Coronary artery (tissue), 2 donors: ENCODE measurements around the gene RPL13A.

Experiments
- DNase-seq: peaks from one replicate; pipeline ENCODE4 v3.0.0-alpha.2; 2017; ENCODE audit warnings: low spot score
- H3K27ac ChIP-seq, 2 donors: fragments of 200-600 bp; sonication (generic); one replicate each; pipeline ENCODE4 v1.5.1; 2016 to 2019
- H3K4me3 ChIP-seq: fragments of 200-600 bp; sonication (generic); 2 replicates; pipeline ENCODE4 v1.5.1; 2016; ENCODE audit warnings: mild to moderate bottlenecking, moderate library complexity
- TF ChIP-seq, protein P1 (sequence below): fragments of 200-600 bp; sonication (generic); IDR thresholded peaks from one replicate; pipeline ENCODE4 v1.5.1; 2019; ENCODE audit warnings: antibody characterized with exemption

The RPL13A gene

DNA sequence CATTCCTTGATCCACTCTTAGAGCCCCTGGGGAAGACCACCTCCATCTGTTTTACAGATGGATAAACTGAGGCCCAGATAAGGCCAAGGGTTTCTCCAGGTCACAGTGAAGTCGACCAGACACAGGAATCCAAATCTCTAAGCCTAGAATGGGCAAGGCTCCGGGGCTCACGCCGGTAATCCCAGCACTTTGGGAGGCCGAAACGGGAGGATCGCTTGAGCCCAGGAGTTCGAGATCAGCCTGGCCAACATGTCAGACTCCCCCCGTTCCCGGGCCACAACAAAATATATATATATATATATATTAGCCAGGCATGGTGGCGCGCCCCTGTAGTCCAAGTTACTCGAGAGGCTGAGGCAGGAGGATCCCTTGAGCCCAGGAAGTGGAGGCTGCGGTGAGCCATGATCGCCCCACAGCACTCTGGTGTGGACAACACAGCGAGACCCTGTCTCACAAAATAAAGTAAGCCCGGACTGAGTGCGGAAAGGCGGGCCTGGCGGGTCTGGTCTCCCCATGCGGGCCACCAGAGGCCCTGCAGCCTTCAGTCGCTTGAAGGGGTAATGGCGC is 615 bp upstream of the RPL13A start:
- peak overlapping the region; percentile 47 to 85 for H3K27ac ChIP-seq
- no peak for DNase-seq
- TF ChIP-seq, protein P1, sequence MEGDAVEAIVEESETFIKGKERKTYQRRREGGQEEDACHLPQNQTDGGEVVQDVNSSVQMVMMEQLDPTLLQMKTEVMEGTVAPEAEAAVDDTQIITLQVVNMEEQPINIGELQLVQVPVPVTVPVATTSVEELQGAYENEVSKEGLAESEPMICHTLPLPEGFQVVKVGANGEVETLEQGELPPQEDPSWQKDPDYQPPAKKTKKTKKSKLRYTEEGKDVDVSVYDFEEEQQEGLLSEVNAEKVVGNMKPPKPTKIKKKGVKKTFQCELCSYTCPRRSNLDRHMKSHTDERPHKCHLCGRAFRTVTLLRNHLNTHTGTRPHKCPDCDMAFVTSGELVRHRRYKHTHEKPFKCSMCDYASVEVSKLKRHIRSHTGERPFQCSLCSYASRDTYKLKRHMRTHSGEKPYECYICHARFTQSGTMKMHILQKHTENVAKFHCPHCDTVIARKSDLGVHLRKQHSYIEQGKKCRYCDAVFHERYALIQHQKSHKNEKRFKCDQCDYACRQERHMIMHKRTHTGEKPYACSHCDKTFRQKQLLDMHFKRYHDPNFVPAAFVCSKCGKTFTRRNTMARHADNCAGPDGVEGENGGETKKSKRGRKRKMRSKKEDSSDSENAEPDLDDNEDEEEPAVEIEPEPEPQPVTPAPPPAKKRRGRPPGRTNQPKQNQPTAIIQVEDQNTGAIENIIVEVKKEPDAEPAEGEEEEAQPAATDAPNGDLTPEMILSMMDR, result no peak
- H3K4me3 ChIP-seq, result peak overlapping the region; percentile 48

DNA sequence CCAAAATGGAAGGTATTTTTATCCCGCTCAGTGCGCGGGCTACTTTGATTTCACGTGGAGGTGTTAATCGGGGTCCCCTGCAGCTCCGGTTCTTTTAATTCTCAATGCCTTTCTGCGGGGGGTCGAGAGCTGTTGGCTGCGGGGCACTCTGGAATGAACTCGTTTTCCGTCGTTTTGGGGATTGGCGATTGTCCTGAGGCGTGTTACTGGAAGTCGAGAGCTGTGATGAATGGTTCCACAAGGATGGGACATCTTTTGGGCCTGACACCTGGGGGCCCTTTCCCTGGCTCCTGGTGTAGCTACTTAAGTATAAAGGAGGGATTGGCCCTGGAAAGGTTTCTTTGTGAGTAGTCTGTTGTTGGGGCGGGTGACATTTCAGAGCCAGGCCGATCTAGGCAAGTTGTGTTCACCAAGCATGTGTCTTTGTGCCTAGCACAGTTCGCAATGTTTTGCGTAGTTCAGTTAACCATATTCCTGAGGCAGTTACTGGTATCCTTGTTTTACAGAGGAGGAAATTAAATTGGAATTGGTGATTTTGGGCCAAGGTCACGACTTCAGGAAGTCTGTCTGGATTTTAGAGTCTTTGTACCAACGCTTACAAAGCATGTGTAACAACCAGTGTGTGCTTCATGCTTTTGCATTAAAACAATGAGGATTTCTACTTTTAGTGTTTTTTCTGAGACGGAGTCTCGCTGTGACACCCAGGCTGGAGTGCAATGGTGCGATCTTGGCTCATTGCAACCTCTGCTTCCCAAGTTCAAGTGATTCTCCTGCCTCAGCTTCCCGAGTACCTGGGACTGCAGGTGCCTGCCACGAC is 846 bp downstream of the RPL13A start:
- Histone ChIP-seq H3K27ac (peak overlapping the region; percentile 82 to 96), H3K4me3 (peak overlapping the region; percentile 97)
- TF ChIP-seq, protein P1, result no peak
- DNase-seq, result no peak

GRCh38 chr19:49488863-49489537 is 1.6 kb downstream of the RPL13A start:
- Histone ChIP-seq H3K27ac (peak overlapping the region; percentile 82 to 96), H3K4me3 (peak overlapping the region; percentile 97)
- DNase-seq, result no peak
- TF ChIP-seq, protein P1, result no peak

GRCh38 chr19:49489601-49490167 is 2.3 kb downstream of the RPL13A start:
- Histone ChIP-seq H3K4me3 (peak overlapping the region; percentile 97), H3K27ac (peak overlapping the region in 1 of 2 donors; percentile 96)
- DNase-seq, result no peak
- TF ChIP-seq, protein P1, result no peak

GRCh38 chr19:49490287-49491029 is 3.0 kb downstream of the RPL13A start:
- Histone ChIP-seq H3K27ac (peak overlapping the region in 1 of 2 donors; percentile 96), H3K4me3 (peak overlapping the region; percentile 97)
- TF ChIP-seq, protein P1, result no peak
- DNase-seq, result no peak

DNA sequence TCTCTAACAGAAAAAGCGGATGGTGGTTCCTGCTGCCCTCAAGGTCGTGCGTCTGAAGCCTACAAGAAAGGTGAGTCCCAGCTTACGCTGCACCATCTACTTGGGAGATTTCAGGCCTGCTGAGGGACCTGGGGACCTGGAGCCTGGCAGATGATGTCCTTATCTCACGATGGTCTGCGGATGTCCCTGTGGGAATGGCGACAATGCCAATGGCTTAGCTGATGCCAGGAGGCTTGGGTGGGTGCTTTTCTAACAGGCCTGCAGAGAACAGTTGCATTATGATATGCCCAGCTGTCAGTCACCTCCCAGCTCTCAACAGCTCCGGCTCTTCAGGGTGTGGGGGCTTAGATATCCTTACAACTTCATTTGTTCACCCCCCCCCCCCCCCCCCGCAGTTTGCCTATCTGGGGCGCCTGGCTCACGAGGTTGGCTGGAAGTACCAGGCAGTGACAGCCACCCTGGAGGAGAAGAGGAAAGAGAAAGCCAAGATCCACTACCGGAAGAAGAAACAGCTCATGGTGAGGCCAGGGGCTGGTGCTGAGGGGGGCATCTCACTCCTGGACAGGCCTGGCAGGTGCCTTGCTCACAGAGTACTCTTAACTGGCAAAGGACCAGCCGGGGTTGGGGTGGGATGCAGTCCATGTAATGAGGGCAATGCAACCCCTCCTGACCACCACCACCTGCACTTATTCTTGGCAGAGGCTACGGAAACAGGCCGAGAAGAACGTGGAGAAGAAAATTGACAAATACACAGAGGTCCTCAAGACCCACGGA is 3.8 kb downstream of the RPL13A start:
- Histone ChIP-seq H3K27ac (peak overlapping the region in 1 of 2 donors; percentile 27), H3K4me3 (no peak overlapping the region)
- TF ChIP-seq, protein P1, result no peak
- DNase-seq, result no peak
